Prostate gland (tissue), 1 donor: ENCODE results near the gene SYTL2.

Experiments used
- POLR2A ChIP-seq: fragments of 450-650 bp; IDR thresholded peaks from one replicate; pipeline ENCODE4 v1.6.1; 2016; ENCODE audit warnings: antibody characterized with exemption, mild to moderate bottlenecking
- POLR2AphosphoS5 ChIP-seq: sonication (generic); formaldehyde crosslinking; IDR thresholded peaks from one replicate; pipeline ENCODE4 v1.6.1; 2017; ENCODE audit warnings: antibody characterized with exemption

DNA sequence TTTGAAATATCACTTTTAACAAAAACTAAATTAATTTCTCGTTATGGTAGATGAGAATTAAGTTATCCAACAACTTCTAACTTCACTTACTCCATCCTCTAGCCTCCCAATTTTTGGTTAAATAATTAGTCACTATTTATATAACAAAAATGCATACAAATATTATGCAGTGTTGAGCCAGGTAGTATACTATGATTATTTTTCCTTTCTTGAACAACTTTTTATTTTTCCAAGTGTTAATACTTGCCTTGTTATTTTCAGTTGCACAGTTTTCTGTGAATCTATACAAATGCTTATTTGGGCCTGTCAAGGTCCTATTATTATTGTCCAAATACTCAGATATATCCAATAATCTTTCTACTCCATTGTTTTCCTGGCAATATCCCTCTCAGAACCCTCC lies 24.3 kb upstream of the SYTL2 start:
- TF ChIP-seq POLR2A (no peak), POLR2AphosphoS5 (no peak)
